GM23338 (cell line): Measurements from ENCODE around the gene AIFM2. TPM values are rescaled to one million over a fixed set of nuclear protein-coding genes. Genes with fewer than 3 reads are reported as not detected.

Experiments used
- ATAC-seq: fragments of 200-7000 bp; cut with Tn5 transposase; 3 replicates; pipeline ENCODE4 v1.9.1; 2020
- DNase-seq: peaks from one replicate; pipeline ENCODE4 v3.0.0-alpha.2; 2015; ENCODE audit warnings: low spot score
- H2AFZ ChIP-seq: fragments of 200-600 bp; sonication (generic); 2 replicates; pipeline ENCODE4 v1.8.0; 2016; ENCODE audit warnings: antibody characterized with exemption, mild to moderate bottlenecking, moderate library complexity
- H3F3A ChIP-seq: fragments of 200-600 bp; sonication (generic); replicated peaks from 2 replicates; pipeline ENCODE4 v1.8.0; 2017; ENCODE audit warnings: antibody characterized with exemption, mixed run types, low read depth
- H3K27ac ChIP-seq: fragments of 200-600 bp; sonication (generic); 2 replicates; pipeline ENCODE4 v1.6.1; 2016; ENCODE audit warnings: low read depth
- H3K27me3 ChIP-seq: fragments of 200-600 bp; sonication (generic); 2 replicates; pipeline ENCODE4 v1.8.0; 2016; ENCODE audit warnings: mild to moderate bottlenecking, mixed run types, moderate library complexity; ENCODE audit not compliant: insufficient read depth
- H3K36me3 ChIP-seq: fragments of 200-600 bp; sonication (generic); 2 replicates; pipeline ENCODE4 v1.8.0; 2016; ENCODE audit warnings: mild to moderate bottlenecking; ENCODE audit not compliant: insufficient read depth
- H3K4me1 ChIP-seq: fragments of 200-600 bp; sonication (generic); 2 replicates; pipeline ENCODE4 v1.8.0; 2016; ENCODE audit warnings: mild to moderate bottlenecking, moderate library complexity; ENCODE audit not compliant: insufficient read depth
- H3K4me2 ChIP-seq: fragments of 200-600 bp; sonication (generic); 2 replicates; pipeline ENCODE4 v1.7.1; 2017; ENCODE audit warnings: mixed run types
- H3K4me3 ChIP-seq: fragments of 200-600 bp; sonication (generic); 2 replicates; pipeline ENCODE4 v1.6.1; 2016; ENCODE audit warnings: mixed run types
- H3K79me2 ChIP-seq: fragments of 200-600 bp; sonication (generic); replicated peaks from 2 replicates; pipeline ENCODE4 v1.8.0; 2017; ENCODE audit warnings: mild to moderate bottlenecking; ENCODE audit not compliant: insufficient read depth
- H3K9me2 ChIP-seq: fragments of 200-600 bp; sonication (generic); 2 replicates; pipeline ENCODE4 v1.8.0; 2017; ENCODE audit not compliant: insufficient read depth
- H4K20me1 ChIP-seq: fragments of 200-600 bp; sonication (generic); replicated peaks from 2 replicates; pipeline ENCODE4 v1.8.0; 2017; ENCODE audit warnings: mild to moderate bottlenecking; ENCODE audit not compliant: insufficient read depth
- H3K27ac Mint-ChIP-seq: 2 replicates; pipeline ENCODE4 v1.8.0; 2020; ENCODE audit warnings: inconsistent platforms, mild to moderate bottlenecking, moderate library complexity, mixed read lengths
- H3K27me3 Mint-ChIP-seq: 3 replicates; pipeline ENCODE4 v1.8.0; 2022; ENCODE audit warnings: low read depth, mild to moderate bottlenecking, moderate library complexity, mixed read lengths, inconsistent platforms; ENCODE audit not compliant: insufficient read depth, poor library complexity
- H3K36me3 Mint-ChIP-seq: 3 replicates; pipeline ENCODE4 v1.8.0; 2021; ENCODE audit warnings: low read depth, mild to moderate bottlenecking, inconsistent platforms, moderate library complexity, mixed read lengths
- H3K4me1 Mint-ChIP-seq: 3 replicates; pipeline ENCODE4 v1.8.0; 2020; ENCODE audit warnings: mild to moderate bottlenecking, inconsistent platforms, mixed read lengths
- H3K4me3 Mint-ChIP-seq: 3 replicates; pipeline ENCODE4 v1.8.0; 2021; ENCODE audit warnings: moderate library complexity, mild to moderate bottlenecking, inconsistent platforms, mixed read lengths
- H3K9me3 Mint-ChIP-seq: 3 replicates; pipeline ENCODE4 v1.8.0; 2020; ENCODE audit warnings: moderate library complexity, mild to moderate bottlenecking, inconsistent platforms, mixed read lengths
- EZH2 ChIP-seq: fragments of 200-600 bp; sonication (generic); IDR thresholded peaks from one replicate; pipeline ENCODE4 v1.8.0; 2017; ENCODE audit warnings: antibody characterized with exemption, mild to moderate bottlenecking, low read depth; ENCODE audit not compliant: unreplicated experiment
- EZH2phosphoT487 ChIP-seq: fragments of 200-600 bp; sonication (generic); IDR thresholded peaks from one replicate; pipeline ENCODE4 v1.8.1; 2018; ENCODE audit warnings: antibody characterized with exemption; ENCODE audit not compliant: unreplicated experiment
- JUNB ChIP-seq: IDR thresholded peaks from one replicate; pipeline ENCODE4 v1.6.1; 2016; ENCODE audit warnings: antibody characterized with exemption; ENCODE audit not compliant: unreplicated experiment
- NANOG ChIP-seq: IDR thresholded peaks from 2 replicates; pipeline ENCODE4 v1.6.1; 2016; ENCODE audit warnings: antibody characterized with exemption, borderline replicate concordance
- POLR2AphosphoS5 ChIP-seq: IDR thresholded peaks from 2 replicates; pipeline ENCODE4 v1.6.1; 2016; ENCODE audit warnings: antibody characterized with exemption, low read depth
- ZNF114 ChIP-seq: fragments of 250-450 bp; sonication (Bioruptor Pico); IDR thresholded peaks from 2 replicates; pipeline ENCODE4 v1.5.0; 2020; ENCODE audit warnings: mild to moderate bottlenecking, moderate library complexity
- ZNF331 ChIP-seq: fragments of 250-450 bp; sonication (Bioruptor Pico); IDR thresholded peaks from 2 replicates; pipeline ENCODE4 v1.5.0; 2020; ENCODE audit warnings: low read depth, mild to moderate bottlenecking, moderate library complexity
- polyA plus RNA-seq: library from polyadenylated mRNA; unstranded; fragments of >200 nt; fragmentation: Nextera tagmentation; extraction: Ambion mirVana; gene quantifications from 2 replicates; pipeline ENCODE4 v1.2.1, GENCODE V29; 2016
- total RNA-seq: library from RNA; depleted of rRNA; stranded (reverse); fragments of >200 nt; shearing (Covaris generic); gene quantifications from 2 replicates; pipeline ENCODE4 v1.2.3, GENCODE V29; 2014
- TF ChIP-seq, protein P1 (sequence below), 2 experiments: fragments of 200-600 bp in 1 of 2; sonication (generic) in 1 of 2; conservative IDR thresholded peaks; 2 replicates each; pipeline versions ENCODE4 v1.5.1 to v1.6.1; 2016 to 2017; ENCODE audit warnings: antibody characterized with exemption in 2 of 2, low read depth in 2 of 2, mild to moderate bottlenecking in 2 of 2, moderate library complexity in 1 of 2
- TF ChIP-seq, protein P2 (sequence below): IDR thresholded peaks from 2 replicates; pipeline ENCODE4 v1.6.1; 2016; ENCODE audit warnings: antibody characterized with exemption
- TF ChIP-seq, protein P3 (sequence below): IDR thresholded peaks from one replicate; pipeline ENCODE4 v1.6.1; 2018; ENCODE audit warnings: antibody characterized with exemption; ENCODE audit not compliant: unreplicated experiment

AIFM2 gene
- total and polyA plus RNA-seq, 2 experiments from 2014 or later: 3.2 to 3.6 TPM

DNA sequence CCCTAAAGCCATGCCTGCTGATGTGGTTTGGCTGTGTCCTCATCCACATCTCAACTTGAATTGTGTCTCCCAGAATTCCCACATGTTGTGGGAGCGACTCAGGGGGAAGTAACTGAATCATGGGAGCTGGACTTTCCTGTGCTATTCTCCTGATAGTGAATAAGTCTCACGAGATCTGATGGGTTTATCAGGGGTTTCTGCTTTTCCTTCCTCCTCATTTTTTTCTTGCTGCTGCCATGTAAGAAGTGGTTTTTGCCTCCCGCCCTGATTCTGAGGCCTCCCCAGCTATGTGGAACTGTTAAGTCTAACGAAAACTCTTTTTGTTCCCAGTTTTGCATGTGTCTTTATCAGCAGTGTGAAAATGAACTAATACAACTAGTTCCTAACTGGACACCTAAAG, 68.1 kb downstream of the AIFM2 start:
- no peak overlapping the region for H3K4me3 ChIP-seq
- no peaks in the 10 kb centered on the region for H3K4me1 ChIP-seq
- Mint-ChIP-seq H3K9me3 (no peaks in the 10 kb centered on the region), H3K36me3 (no peaks in the 10 kb centered on the region), H3K4me1 (peaks cover 9% of the 10 kb centered on the region; the same call in 2 of the 3 replicates), H3K4me3 (no peak overlapping the region), H3K27ac (no peak overlapping the region), H3K27me3 (peaks cover 2% of the 10 kb centered on the region)
- H3K9me2 ChIP-seq: no peaks in the 10 kb centered on the region
- no peaks in the 10 kb centered on the region for H3K79me2 ChIP-seq
- no peaks in the 10 kb centered on the region for H3K27me3 ChIP-seq
- TF ChIP-seq POLR2AphosphoS5: no peak
- no peak for TF ChIP-seq NANOG
- TF ChIP-seq, protein P1, sequence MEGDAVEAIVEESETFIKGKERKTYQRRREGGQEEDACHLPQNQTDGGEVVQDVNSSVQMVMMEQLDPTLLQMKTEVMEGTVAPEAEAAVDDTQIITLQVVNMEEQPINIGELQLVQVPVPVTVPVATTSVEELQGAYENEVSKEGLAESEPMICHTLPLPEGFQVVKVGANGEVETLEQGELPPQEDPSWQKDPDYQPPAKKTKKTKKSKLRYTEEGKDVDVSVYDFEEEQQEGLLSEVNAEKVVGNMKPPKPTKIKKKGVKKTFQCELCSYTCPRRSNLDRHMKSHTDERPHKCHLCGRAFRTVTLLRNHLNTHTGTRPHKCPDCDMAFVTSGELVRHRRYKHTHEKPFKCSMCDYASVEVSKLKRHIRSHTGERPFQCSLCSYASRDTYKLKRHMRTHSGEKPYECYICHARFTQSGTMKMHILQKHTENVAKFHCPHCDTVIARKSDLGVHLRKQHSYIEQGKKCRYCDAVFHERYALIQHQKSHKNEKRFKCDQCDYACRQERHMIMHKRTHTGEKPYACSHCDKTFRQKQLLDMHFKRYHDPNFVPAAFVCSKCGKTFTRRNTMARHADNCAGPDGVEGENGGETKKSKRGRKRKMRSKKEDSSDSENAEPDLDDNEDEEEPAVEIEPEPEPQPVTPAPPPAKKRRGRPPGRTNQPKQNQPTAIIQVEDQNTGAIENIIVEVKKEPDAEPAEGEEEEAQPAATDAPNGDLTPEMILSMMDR (conservative IDR thresholded peaks at IDR 0.05; ENCODE audit: low read depth in 2 of 2): no peak
- TF ChIP-seq ZNF114: no peak
- TF ChIP-seq JUNB: no peak
- no peak for TF ChIP-seq EZH2
- TF ChIP-seq ZNF331 (CRISPR knock-in tag): no peak
- no peaks in the 10 kb centered on the region; the same call in 1 of the 2 replicates for H4K20me1 ChIP-seq
- H3K36me3 ChIP-seq: no peaks in the 10 kb centered on the region
- no peak for ATAC-seq
- no peaks in the 10 kb centered on the region for H3F3A ChIP-seq
- no peak overlapping the region for H3K4me2 ChIP-seq
- H3K27ac ChIP-seq: no peak overlapping the region
- H2AFZ ChIP-seq: no peak overlapping the region
- no peak for DNase-seq

DNA sequence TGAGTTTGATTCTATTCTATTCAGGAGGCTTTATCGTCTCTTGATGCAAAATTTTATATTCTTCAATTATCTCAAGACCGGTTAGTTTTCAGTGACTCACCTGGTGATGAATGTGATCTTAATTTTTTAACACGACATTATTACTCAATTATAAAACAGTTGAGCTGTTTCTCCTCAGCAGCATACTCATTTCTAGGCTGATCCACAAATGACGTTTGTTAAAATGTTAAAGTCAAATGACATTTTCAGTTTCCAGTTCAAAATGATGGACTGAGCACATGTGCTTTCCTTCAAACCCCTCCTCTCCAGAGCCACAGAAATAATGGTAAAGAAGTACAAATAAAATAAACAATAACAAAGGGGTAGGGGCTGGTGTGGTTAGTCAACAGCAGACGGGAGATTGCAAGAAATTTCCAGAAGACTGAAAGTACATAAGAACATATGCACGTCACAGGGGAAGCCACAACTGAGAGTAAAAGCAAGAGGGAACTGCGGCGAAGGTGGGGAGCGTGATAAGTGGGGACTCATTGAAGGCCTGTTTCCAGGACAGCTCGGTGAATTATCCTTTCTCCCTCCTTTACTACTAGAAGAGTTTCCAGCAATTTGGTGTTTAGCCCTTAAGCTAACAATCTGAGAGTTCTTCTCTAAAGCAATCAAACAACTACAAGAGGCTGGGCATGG, 69.1 kb downstream of the AIFM2 start:
- no peaks in the 10 kb centered on the region for H3K79me2 ChIP-seq
- no peaks in the 10 kb centered on the region for H3K36me3 ChIP-seq
- Mint-ChIP-seq H3K4me1 (peaks cover 9% of the 10 kb centered on the region; the same call in 2 of the 3 replicates), H3K27ac (no peak overlapping the region), H3K9me3 (no peaks in the 10 kb centered on the region), H3K4me3 (no peak overlapping the region), H3K36me3 (no peaks in the 10 kb centered on the region), H3K27me3 (peaks cover 2% of the 10 kb centered on the region)
- H3K4me2 ChIP-seq: no peak overlapping the region
- no peaks in the 10 kb centered on the region for H3K9me2 ChIP-seq
- ATAC-seq: no peak
- no peaks in the 10 kb centered on the region for H3F3A ChIP-seq
- peaks cover 4% of the 10 kb centered on the region; the same call in 1 of the 2 replicates for H4K20me1 ChIP-seq
- H3K27ac ChIP-seq: no peak overlapping the region
- no peak overlapping the region for H3K4me3 ChIP-seq
- H3K27me3 ChIP-seq: no peaks in the 10 kb centered on the region
- no peaks in the 10 kb centered on the region for H3K4me1 ChIP-seq
- TF ChIP-seq JUNB: no peak
- TF ChIP-seq, protein P2, sequence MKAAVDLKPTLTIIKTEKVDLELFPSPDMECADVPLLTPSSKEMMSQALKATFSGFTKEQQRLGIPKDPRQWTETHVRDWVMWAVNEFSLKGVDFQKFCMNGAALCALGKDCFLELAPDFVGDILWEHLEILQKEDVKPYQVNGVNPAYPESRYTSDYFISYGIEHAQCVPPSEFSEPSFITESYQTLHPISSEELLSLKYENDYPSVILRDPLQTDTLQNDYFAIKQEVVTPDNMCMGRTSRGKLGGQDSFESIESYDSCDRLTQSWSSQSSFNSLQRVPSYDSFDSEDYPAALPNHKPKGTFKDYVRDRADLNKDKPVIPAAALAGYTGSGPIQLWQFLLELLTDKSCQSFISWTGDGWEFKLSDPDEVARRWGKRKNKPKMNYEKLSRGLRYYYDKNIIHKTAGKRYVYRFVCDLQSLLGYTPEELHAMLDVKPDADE: no peak
- TF ChIP-seq, protein P3, sequence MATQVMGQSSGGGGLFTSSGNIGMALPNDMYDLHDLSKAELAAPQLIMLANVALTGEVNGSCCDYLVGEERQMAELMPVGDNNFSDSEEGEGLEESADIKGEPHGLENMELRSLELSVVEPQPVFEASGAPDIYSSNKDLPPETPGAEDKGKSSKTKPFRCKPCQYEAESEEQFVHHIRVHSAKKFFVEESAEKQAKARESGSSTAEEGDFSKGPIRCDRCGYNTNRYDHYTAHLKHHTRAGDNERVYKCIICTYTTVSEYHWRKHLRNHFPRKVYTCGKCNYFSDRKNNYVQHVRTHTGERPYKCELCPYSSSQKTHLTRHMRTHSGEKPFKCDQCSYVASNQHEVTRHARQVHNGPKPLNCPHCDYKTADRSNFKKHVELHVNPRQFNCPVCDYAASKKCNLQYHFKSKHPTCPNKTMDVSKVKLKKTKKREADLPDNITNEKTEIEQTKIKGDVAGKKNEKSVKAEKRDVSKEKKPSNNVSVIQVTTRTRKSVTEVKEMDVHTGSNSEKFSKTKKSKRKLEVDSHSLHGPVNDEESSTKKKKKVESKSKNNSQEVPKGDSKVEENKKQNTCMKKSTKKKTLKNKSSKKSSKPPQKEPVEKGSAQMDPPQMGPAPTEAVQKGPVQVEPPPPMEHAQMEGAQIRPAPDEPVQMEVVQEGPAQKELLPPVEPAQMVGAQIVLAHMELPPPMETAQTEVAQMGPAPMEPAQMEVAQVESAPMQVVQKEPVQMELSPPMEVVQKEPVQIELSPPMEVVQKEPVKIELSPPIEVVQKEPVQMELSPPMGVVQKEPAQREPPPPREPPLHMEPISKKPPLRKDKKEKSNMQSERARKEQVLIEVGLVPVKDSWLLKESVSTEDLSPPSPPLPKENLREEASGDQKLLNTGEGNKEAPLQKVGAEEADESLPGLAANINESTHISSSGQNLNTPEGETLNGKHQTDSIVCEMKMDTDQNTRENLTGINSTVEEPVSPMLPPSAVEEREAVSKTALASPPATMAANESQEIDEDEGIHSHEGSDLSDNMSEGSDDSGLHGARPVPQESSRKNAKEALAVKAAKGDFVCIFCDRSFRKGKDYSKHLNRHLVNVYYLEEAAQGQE: no peak
- no peak for TF ChIP-seq EZH2phosphoT487
- no peak for DNase-seq
- H2AFZ ChIP-seq: no peak overlapping the region
